LNCaP clone FGC (cell line): ENCODE measurements around the gene SGSM2.

ENCODE experiments used
- DNase-seq: peaks from one replicate; pipeline ENCODE4 v3.0.0-alpha.2; 2011; ENCODE audit warnings: low read depth
- H3K4me3 ChIP-seq: 2 replicates; pipeline ENCODE4 v1.5.1; 2011; ENCODE audit warnings: mild to moderate bottlenecking, low read depth, low read length, control low read depth
- CTCF ChIP-seq: IDR thresholded peaks from 2 replicates; pipeline ENCODE4 v1.5.1; 2012; ENCODE audit warnings: mild to moderate bottlenecking; ENCODE audit not compliant: control insufficient read depth, insufficient read depth; ENCODE audit errors: extremely low read depth

SGSM2 gene

GRCh38 chr17:2395258-2396181 lies 58.2 kb downstream of the SGSM2 start:
- peak; percentile 94 for DNase-seq

GRCh38 chr17:2396192-2396567 lies 58.9 kb downstream of the SGSM2 start:
- DNase-seq: no peak
- H3K4me3 ChIP-seq: peak overlapping the region; percentile 52
- no peak for TF ChIP-seq CTCF

More at GRCh38 chr17:2395258-2396181, 58.2 kb downstream of the SGSM2 start:
- peak; percentile 46 for TF ChIP-seq CTCF
- H3K4me3 ChIP-seq: 0 out of 2 replicates have a peak overlapping the region, but pooled peaks have one; percentile 52

- H3K4me3 ChIP-seq: peak overlapping the region; percentile 52
- DNase-seq: peak; percentile 68
- no peak for TF ChIP-seq CTCF
Measured at GRCh38 chr17:2396568-2397246, 59.4 kb downstream of the SGSM2 start.

- TF ChIP-seq CTCF: no peak
- peak overlapping the region; percentile 52 for H3K4me3 ChIP-seq
- no peak for DNase-seq
Measured at GRCh38 chr17:2397247-2398171, 60.2 kb downstream of the SGSM2 start.

GRCh38 chr17:2398182-2398581 lies 60.9 kb downstream of the SGSM2 start:
- H3K4me3 ChIP-seq: no peak overlapping the region; the same call in 1 of the 2 replicates
- TF ChIP-seq CTCF: no peak
- DNase-seq: no peak
